Subcutaneous abdominal adipose tissue (tissue), 5 donors: ENCODE data around the gene TRABD.
A peak's percentile ranks its signal among the peaks of the same experiment; 100 is the strongest.

Experiments
- H3K27ac ChIP-seq: one replicate; pipeline ENCODE4 v1.7.0; 2013; ENCODE audit warnings: low read depth, mild to moderate bottlenecking, inconsistent platforms, low read length, moderate library complexity
- H3K27me3 ChIP-seq, 5 donors: one replicate each; pipeline ENCODE4 v1.7.0; 2013; ENCODE audit warnings: low read length in 5 of 5, inconsistent platforms in 1 of 5; ENCODE audit not compliant: control insufficient read depth in 5 of 5, insufficient read depth in 4 of 5
- H3K36me3 ChIP-seq, 5 donors: one replicate each; pipeline ENCODE4 v1.7.0; 2013; ENCODE audit warnings: low read length in 5 of 5; ENCODE audit not compliant: control insufficient read depth in 5 of 5, insufficient read depth in 5 of 5
- H3K4me1 ChIP-seq, 5 donors: one replicate each; pipeline ENCODE4 v1.7.0; 2013; ENCODE audit warnings: low read length in 5 of 5, mild to moderate bottlenecking in 3 of 5, moderate library complexity in 1 of 5; ENCODE audit not compliant: control insufficient read depth in 5 of 5, insufficient read depth in 5 of 5
- H3K4me3 ChIP-seq, 5 donors: one replicate each; pipeline ENCODE4 v1.7.0; 2013; ENCODE audit warnings: low read length in 5 of 5, low read depth in 1 of 5
- H3K9ac ChIP-seq, 5 donors: one replicate each; pipeline ENCODE4 v1.7.0; 2013; ENCODE audit warnings: low read length in 5 of 5, mild to moderate bottlenecking in 4 of 5, moderate library complexity in 3 of 5
- H3K9me3 ChIP-seq, 5 donors: one replicate each; pipeline ENCODE4 v1.7.0; 2013; ENCODE audit warnings: low read length in 5 of 5; ENCODE audit not compliant: control insufficient read depth in 5 of 5
- donor health status: healthy.
- donor health status: healthy.
- donor health status: healthy.
- donor health status: healthy.
- donor health status: healthy.

TRABD gene

DNA sequence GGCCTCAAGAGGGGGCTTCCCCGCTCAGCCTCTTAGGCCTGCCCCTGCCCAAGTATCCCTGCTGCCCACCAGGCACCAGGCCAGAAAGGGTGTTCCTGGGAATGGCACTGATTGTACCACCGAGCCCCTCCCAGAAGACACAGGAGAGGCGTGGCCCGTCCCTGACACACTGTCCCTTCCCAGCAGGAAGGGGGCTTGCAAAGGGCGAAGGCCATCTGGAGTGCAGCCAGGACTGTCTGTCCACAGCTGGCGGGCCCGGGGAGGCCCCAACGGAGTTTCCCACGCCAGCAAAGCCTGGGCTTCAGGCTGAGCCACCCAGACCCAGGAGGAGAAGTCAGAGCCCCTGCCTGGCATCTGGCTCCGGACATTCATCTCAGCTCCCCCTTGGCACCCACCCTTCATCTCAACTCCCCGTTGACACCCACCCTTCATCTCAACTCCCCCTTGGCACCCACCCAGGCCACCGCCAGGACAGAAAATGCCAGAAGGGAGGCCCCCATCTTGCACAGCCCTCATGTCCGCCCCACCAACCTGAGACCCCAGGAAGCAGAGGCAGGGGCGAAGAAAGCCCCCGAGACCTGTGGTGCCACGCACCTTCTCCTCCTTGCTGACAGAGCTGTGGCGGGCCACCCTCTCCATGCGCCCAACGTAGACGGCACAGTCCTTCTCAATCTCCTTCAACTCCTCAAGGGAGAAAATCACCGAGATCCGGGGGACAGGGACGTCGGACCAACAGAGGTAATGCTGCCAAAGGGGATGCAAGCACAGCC is 39.7 kb downstream of the TRABD start:
- H3K4me1 ChIP-seq: no peaks in the 10 kb centered on the region
- no peaks in the 10 kb centered on the region for H3K27me3 ChIP-seq
- H3K9ac ChIP-seq: no peak overlapping the region
- no peaks in the 10 kb centered on the region for H3K9me3 ChIP-seq
- no peak overlapping the region for H3K27ac ChIP-seq
- H3K36me3 ChIP-seq: peaks cover 0 to 92% (median 82%) of the 10 kb centered on the region in 5 donors
- no peak overlapping the region for H3K4me3 ChIP-seq

DNA sequence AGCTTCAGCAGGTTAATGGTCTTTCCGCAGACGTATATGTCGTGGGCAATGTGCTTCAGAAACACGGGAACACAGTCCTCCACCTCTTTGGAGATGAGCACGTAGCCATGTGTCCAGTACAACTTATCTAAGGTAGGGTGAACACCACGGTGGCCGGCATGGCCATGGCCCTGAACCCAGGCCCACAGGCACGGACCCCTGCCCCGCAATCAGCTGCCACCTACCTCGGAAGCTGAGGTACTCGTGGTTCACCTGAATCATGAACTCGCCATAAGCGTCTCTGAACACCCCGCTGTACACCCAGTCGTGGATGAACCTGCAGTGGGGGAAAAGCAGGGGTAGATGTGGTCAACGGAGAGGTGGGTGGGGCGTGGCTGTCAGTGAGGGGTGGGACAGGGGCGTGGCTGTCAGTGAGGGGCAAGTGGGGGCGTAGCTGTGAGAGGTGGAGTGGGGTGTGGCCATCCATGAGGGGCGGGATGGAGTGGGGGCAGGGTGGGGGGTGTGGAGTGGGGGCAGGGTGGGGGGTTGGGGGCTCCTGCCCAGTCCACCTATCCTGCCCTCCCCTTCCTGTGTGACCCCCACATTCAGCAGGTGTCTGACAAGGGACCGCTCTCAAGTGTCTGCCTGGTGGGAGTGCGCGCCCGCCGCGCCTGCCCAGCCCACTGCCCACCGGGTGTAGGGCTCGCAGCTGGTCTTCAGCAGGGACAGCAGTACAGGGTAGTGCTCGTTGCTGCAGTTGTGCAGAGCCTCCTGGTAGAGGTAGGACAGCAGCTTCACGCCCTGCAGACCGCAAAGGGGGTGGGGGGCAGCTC is 40.6 kb downstream of the TRABD start:
- no peaks in the 10 kb centered on the region for H3K9me3 ChIP-seq
- H3K27me3 ChIP-seq: no peaks in the 10 kb centered on the region
- peaks cover 0 to 83% (median 73%) of the 10 kb centered on the region in 5 donors for H3K36me3 ChIP-seq
- no peak overlapping the region for H3K9ac ChIP-seq
- no peaks in the 10 kb centered on the region for H3K4me1 ChIP-seq
- H3K27ac ChIP-seq: no peak overlapping the region
- H3K4me3 ChIP-seq: no peak overlapping the region

DNA sequence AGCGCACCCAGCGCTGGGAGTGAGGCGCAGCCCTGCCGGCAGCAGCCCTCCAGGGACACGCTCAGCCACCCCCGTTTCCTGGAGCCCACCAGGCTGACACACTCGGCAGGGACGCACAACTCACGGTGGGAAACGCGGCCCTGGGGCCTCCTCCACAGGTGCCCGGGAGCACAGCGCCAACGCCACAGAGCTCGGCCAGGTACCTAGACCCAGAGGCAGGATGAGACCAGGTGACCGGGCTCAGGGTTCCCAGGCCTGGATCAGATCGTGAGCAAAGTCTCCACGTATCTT is 41.1 kb downstream of the TRABD start:
- no peaks in the 10 kb centered on the region for H3K27me3 ChIP-seq
- peaks cover 0 to 77% (median 67%) of the 10 kb centered on the region in 5 donors for H3K36me3 ChIP-seq
- H3K4me1 ChIP-seq: no peaks in the 10 kb centered on the region
- no peak overlapping the region for H3K9ac ChIP-seq
- no peak overlapping the region for H3K27ac ChIP-seq
- no peak overlapping the region for H3K4me3 ChIP-seq
- H3K9me3 ChIP-seq: no peaks in the 10 kb centered on the region

DNA sequence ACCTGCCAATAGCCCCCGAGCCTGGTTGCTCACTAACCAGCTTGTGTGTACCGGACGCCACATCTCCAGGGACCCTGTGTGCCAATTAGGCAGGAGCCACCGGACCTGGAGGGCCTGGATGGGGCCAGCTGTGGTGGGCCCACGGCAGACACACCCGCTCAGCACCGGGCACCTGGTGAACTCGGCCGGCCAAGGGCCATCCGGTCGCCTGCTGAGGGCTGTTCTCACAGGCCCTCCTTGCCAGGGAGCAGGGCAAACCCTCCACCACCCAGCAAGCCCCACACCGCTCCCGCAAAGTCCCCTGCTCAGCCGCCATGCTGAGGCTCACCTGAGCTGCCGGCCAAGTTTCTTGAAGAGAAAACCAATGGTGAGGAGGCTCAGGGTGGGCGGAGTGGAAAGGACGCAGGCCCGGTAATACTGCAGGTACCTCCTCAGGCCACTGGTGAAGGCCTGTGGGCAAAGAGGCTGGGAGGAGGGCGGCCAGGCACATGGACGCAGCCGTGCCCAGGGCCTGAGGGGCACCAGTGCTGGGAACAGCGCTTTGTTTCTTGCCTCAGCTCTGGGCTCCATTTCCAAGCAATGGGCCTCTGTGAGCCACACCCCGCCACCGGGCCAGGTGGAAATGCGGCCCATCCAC is 42.0 kb downstream of the TRABD start:
- H3K27ac ChIP-seq: no peak overlapping the region
- no peaks in the 10 kb centered on the region for H3K27me3 ChIP-seq
- no peaks in the 10 kb centered on the region for H3K4me1 ChIP-seq
- no peak overlapping the region for H3K4me3 ChIP-seq
- no peak overlapping the region for H3K9ac ChIP-seq
- H3K36me3 ChIP-seq: peaks cover 0 to 77% (median 66%) of the 10 kb centered on the region in 5 donors
- H3K9me3 ChIP-seq: no peaks in the 10 kb centered on the region

DNA sequence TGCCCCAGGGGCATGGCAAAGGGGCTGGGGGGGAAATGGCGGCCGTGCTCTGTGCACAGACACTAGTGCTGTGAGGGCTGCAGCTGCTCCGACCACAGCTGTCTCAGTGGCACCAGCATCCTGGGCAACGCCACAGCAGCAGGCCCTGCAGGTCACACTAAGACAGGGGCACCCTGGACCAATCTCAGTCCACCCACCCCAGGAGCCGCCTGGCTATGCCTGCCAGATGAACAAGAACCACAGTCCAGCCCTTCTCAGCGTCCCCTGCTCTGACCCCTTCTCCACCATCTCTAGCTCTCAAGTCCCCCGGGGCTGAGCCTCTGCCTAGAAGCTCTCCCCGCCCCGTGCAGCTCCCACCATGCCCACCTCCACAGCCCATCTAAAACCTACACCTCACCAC is 42.7 kb downstream of the TRABD start:
- Histone ChIP-seq H3K9me3 (no peaks in the 10 kb centered on the region), H3K27me3 (no peaks in the 10 kb centered on the region), H3K9ac (no peak overlapping the region), H3K4me3 (no peak overlapping the region), H3K4me1 (no peaks in the 10 kb centered on the region), H3K36me3 (peaks cover 0 to 77% (median 66%) of the 10 kb centered on the region in 5 donors), H3K27ac (no peak overlapping the region)

DNA sequence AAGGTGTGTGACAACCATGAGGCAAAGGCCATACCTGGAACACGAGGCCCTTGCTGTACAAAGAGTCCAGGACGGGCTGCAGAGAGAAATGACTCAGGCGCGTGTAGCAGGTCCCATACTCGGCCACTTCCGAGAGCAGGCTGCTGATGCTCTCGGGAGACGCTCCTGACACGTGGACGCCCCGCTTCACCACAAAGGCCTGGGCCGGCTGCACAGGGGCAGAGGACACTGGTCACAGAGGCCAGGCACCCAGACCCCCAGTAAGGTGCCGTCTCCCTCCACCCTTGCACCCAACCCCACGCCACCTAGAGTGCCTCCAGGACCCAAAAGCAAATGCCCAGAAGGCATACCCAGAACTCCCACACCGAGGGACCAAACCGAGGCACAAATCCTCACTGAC is 43.7 kb downstream of the TRABD start:
- peaks cover 0 to 74% (median 58%) of the 10 kb centered on the region in 5 donors for H3K36me3 ChIP-seq

DNA sequence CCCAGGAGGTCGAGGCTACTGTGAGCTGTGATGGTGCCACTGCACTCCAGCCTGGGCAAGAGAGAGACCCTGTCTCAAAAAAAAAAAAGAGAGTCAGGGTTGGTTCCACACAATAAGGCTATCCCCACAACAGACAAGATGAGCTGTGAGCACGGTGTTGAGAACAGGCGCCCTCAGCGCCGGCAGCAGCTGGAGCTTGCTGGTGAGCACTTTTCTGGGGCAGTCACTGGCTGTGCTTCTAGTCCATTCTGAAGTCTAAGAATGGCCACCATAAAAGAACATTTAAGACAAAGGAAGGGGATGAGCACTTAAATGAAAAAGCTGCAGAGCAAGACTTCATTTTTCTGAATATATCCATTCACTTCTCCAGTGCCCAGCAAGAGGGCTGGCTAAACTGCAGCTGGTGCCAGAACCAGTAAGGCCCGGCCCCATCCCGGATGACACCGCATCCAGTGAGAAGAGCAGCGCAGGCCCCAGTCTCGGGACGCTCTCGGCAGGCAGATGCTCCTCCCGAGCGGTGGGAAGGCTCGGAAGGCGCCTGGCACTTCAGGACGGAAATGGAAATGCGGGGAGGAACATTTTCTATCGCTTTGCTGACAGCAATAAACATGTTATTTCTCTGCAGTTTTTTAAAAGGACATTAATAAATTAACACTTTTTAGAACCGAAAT is 46.9 kb downstream of the TRABD start:
- Histone ChIP-seq H3K4me1 (no peaks in the 10 kb centered on the region), H3K27me3 (no peaks in the 10 kb centered on the region), H3K9ac (no peak overlapping the region), H3K27ac (no peak overlapping the region), H3K9me3 (no peaks in the 10 kb centered on the region), H3K36me3 (peaks cover 0 to 59% (median 46%) of the 10 kb centered on the region in 5 donors), H3K4me3 (no peak overlapping the region)

More for the DNA sequence above, 43.7 kb downstream of the TRABD start:
- H3K4me3 ChIP-seq: no peak overlapping the region
- H3K9ac ChIP-seq: no peak overlapping the region
- no peaks in the 10 kb centered on the region for H3K4me1 ChIP-seq
- H3K9me3 ChIP-seq: no peaks in the 10 kb centered on the region
- no peak overlapping the region for H3K27ac ChIP-seq
- H3K27me3 ChIP-seq: no peaks in the 10 kb centered on the region

DNA sequence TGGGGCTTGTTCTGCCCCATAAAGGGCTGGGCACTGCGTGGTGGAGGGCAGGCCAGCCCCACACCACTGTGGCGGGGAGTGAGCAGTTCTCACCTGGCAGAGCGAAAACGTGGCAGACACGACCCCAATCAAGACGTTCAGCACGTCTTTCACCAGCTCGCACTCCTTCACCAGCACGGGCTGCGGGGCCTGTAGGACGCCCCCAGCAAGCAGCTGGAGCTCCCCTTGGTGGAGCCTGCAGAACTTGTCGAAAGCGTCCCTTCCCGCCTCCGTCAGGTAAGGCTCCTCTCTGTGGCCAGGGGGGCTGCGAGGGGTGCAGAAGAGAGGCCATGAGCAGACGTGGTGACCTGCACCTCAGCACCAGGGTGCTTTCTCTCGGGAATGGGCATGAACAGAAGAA is 47.5 kb downstream of the TRABD start:
- no peaks in the 10 kb centered on the region for H3K27me3 ChIP-seq
- H3K9ac ChIP-seq: no peak overlapping the region
- no peak overlapping the region for H3K4me3 ChIP-seq
- H3K36me3 ChIP-seq: peaks cover 0 to 56% (median 44%) of the 10 kb centered on the region in 5 donors
- H3K9me3 ChIP-seq: no peaks in the 10 kb centered on the region
- no peaks in the 10 kb centered on the region for H3K4me1 ChIP-seq
- H3K27ac ChIP-seq: no peak overlapping the region

DNA sequence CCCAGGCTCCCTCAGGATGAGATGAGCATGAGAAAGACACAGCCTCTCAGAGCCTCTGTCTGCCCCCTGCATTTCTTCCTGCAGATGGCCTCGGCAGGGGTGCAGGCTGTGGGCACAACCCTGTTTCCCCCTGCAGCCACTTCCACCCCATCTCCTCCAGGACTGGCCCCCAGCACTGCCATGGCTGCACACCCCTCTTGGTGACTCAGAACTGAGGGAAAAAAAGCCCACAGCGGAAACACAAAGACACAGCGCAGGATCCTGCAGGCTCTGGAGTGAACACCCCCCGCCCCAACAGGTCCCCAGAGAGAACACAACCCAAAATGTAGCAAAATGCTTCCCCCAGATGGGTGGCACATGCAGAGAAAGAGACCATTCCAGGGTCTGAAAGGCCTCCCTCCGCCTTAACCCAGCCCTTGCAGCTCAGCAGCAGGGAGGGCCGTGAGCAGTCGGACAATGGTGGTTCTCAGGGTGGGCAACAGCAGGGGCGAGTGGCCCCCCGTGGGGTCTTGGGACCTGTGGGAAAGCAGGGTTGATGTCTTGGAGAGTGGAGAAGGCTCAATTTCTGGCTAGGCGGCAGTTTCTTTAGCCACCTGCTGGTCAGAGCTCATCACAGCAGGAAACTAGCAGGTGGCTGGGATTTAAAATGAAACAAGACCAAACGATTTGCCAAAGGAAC is 51.2 kb downstream of the TRABD start:
- Histone ChIP-seq H3K9ac (peak overlapping the region in 1 of 5 donors; percentile 23), H3K27ac (no peak overlapping the region), H3K4me1 (peaks cover 2 to 14% (median 12%) of the 10 kb centered on the region in 5 donors), H3K4me3 (no peak overlapping the region), H3K36me3 (peaks cover 0 to 57% (median 43%) of the 10 kb centered on the region in 5 donors), H3K27me3 (no peaks in the 10 kb centered on the region), H3K9me3 (no peaks in the 10 kb centered on the region)
